Parathyroid adenoma (tissue), 2 donors: ENCODE measurements around the gene MRM3.

Experiments
- H2AFZ ChIP-seq: fragments of 300-600 bp; sonication (generic); one replicate; pipeline ENCODE4 v1.7.0; 2017; ENCODE audit warnings: antibody characterized with exemption, mild to moderate bottlenecking
- H3K27ac ChIP-seq: fragments of 300-600 bp; sonication (generic); one replicate; pipeline ENCODE4 v1.7.0; 2017
- H3K27me3 ChIP-seq: fragments of 300-600 bp; sonication (generic); one replicate; pipeline ENCODE4 v1.7.0; 2017; ENCODE audit warnings: low read length; ENCODE audit not compliant: control insufficient read depth, insufficient read depth
- H3K36me3 ChIP-seq: fragments of 300-600 bp; sonication (generic); one replicate; pipeline ENCODE4 v1.7.0; 2017; ENCODE audit warnings: low read length; ENCODE audit not compliant: control insufficient read depth, insufficient read depth
- H3K4me1 ChIP-seq: fragments of 300-600 bp; sonication (generic); one replicate; pipeline ENCODE4 v1.7.0; 2017; ENCODE audit warnings: control low read depth
- H3K4me2 ChIP-seq: fragments of 300-600 bp; sonication (generic); one replicate; pipeline ENCODE4 v1.7.0; 2017; ENCODE audit warnings: low read length
- H3K4me3 ChIP-seq: fragments of 300-600 bp; sonication (generic); one replicate; pipeline ENCODE4 v1.7.0; 2017; ENCODE audit warnings: low read depth, low read length
- H3K79me2 ChIP-seq: fragments of 300-600 bp; sonication (generic); one replicate; pipeline ENCODE4 v1.7.0; 2017; ENCODE audit warnings: control low read depth
- H3K9ac ChIP-seq: fragments of 300-600 bp; sonication (generic); one replicate; pipeline ENCODE4 v1.7.0; 2017; ENCODE audit warnings: mild to moderate bottlenecking
- H3K9me3 ChIP-seq: fragments of 300-600 bp; sonication (generic); one replicate; pipeline ENCODE4 v1.7.0; 2017; ENCODE audit warnings: low read length; ENCODE audit not compliant: control insufficient read depth
- TF ChIP-seq, protein P1 (sequence below): fragments of 300-600 bp; sonication (generic); IDR thresholded peaks from one replicate; pipeline ENCODE4 v1.7.0; 2017; ENCODE audit warnings: antibody characterized with exemption, mild to moderate bottlenecking
- donor health status: primary hyperparathyroidism.

MRM3 gene

DNA sequence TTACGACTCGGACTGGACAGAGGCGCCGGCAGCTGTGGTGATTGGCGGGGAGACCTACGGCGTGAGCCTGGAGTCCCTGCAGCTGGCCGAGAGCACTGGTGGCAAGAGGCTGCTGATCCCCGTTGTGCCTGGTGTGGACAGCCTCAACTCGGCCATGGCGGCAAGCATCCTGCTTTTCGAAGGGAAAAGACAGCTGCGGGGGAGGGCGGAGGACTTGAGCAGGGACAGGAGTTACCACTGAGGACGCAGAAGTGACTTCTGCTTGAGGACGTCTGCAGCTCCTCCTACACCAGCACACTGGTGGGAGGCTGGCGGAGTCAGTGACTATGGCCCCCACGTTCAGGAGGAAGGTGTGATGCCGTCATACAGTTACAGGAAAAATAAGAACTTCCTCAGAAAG, 9.7 kb downstream of the MRM3 start:
- no peak overlapping the region for H3K27ac ChIP-seq
- H3K9ac ChIP-seq, result no peak overlapping the region
- H3K4me3 ChIP-seq, result no peak overlapping the region
- peaks cover 3% of the 10 kb centered on the region for H3K4me1 ChIP-seq
- no peaks in the 10 kb centered on the region for H3K9me3 ChIP-seq
- H3K27me3 ChIP-seq, result no peaks in the 10 kb centered on the region
- TF ChIP-seq, protein P1, sequence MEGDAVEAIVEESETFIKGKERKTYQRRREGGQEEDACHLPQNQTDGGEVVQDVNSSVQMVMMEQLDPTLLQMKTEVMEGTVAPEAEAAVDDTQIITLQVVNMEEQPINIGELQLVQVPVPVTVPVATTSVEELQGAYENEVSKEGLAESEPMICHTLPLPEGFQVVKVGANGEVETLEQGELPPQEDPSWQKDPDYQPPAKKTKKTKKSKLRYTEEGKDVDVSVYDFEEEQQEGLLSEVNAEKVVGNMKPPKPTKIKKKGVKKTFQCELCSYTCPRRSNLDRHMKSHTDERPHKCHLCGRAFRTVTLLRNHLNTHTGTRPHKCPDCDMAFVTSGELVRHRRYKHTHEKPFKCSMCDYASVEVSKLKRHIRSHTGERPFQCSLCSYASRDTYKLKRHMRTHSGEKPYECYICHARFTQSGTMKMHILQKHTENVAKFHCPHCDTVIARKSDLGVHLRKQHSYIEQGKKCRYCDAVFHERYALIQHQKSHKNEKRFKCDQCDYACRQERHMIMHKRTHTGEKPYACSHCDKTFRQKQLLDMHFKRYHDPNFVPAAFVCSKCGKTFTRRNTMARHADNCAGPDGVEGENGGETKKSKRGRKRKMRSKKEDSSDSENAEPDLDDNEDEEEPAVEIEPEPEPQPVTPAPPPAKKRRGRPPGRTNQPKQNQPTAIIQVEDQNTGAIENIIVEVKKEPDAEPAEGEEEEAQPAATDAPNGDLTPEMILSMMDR, result no peak
- no peaks in the 10 kb centered on the region for H3K36me3 ChIP-seq
- no peak overlapping the region for H2AFZ ChIP-seq
- H3K4me2 ChIP-seq, result no peak overlapping the region
- peaks cover 7% of the 10 kb centered on the region for H3K79me2 ChIP-seq

DNA sequence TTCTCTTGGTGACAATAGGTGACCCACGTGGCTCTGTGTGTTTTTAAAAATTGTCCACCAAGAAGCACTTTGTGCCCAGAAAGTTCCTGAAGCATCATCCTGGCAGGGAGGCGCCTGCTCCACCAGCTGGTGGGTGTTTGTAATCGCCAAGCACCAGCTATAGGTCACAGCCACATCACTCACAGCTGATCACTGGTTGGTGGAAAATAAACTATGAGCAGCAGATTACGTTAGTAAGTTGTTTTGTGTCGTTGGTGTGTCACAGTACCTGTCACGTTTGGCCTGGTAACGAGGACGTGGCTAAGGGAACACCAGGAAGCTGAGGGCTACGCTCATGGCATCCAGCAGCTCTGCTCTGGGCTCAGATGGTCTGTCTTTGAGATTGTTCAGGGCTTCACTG, 10.1 kb downstream of the MRM3 start:
- Histone ChIP-seq H3K9me3 (no peaks in the 10 kb centered on the region), H3K4me3 (no peak overlapping the region), H2AFZ (no peak overlapping the region), H3K27ac (no peak overlapping the region), H3K79me2 (peaks cover 7% of the 10 kb centered on the region), H3K4me1 (peaks cover 3% of the 10 kb centered on the region), H3K27me3 (no peaks in the 10 kb centered on the region), H3K4me2 (no peak overlapping the region), H3K36me3 (no peaks in the 10 kb centered on the region), H3K9ac (no peak overlapping the region)
- TF ChIP-seq, protein P1, result no peak

DNA sequence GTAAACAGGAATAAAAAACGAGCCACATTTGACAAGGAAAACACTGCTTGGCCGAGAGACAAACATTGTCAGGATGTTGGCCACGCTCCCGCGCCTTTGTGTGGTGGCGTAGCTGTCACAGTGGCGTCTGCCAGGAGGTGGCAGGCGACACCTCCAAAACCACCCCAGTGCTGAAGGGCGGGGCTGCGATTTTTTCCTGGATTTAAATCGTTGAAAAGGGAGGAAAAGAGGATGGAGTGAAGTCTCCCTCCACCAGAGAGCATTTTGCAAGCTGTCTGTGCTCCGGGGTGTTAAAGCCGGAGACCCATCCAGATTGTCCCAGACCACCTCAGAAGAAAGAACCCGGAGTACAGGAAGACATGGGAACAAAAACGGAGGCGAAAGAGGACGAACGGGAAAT, 12.7 kb downstream of the MRM3 start:
- Histone ChIP-seq H3K27ac (peak overlapping the region; percentile 5), H3K9ac (no peak overlapping the region), H3K9me3 (no peaks in the 10 kb centered on the region), H3K4me3 (no peak overlapping the region), H3K36me3 (no peaks in the 10 kb centered on the region), H3K79me2 (no peaks in the 10 kb centered on the region), H3K4me2 (peak overlapping the region; percentile 24), H3K27me3 (no peaks in the 10 kb centered on the region), H2AFZ (peak overlapping the region; percentile 40), H3K4me1 (peaks cover 3% of the 10 kb centered on the region)
- TF ChIP-seq, protein P1, result peak; percentile 91

DNA sequence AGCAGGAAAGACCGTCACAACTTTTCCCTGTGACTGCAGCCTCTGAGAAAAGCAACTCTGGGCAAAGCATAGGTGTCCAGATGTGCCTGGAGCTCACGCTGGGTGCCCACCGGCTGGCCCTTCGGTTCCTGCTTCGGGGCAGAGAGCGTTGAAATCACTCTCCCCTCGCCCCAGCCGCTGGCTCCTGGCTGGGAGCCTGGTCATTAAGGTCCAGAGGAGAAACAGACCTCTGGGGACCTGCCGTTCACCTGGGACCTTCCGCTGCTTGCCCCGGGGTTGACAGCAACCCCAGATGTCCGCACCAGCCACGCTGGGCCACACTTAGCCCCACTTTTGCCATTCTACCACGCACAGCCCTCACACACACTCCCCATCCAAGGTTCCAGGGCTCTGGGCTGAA, 13.1 kb downstream of the MRM3 start:
- Histone ChIP-seq H3K79me2 (no peaks in the 10 kb centered on the region), H3K4me1 (peaks cover 3% of the 10 kb centered on the region), H3K36me3 (no peaks in the 10 kb centered on the region), H3K4me2 (peak overlapping the region; percentile 24), H3K9me3 (no peaks in the 10 kb centered on the region), H3K9ac (no peak overlapping the region), H2AFZ (peak overlapping the region; percentile 40), H3K4me3 (no peak overlapping the region), H3K27ac (no peak overlapping the region), H3K27me3 (no peaks in the 10 kb centered on the region)
- TF ChIP-seq, protein P1, result no peak

DNA sequence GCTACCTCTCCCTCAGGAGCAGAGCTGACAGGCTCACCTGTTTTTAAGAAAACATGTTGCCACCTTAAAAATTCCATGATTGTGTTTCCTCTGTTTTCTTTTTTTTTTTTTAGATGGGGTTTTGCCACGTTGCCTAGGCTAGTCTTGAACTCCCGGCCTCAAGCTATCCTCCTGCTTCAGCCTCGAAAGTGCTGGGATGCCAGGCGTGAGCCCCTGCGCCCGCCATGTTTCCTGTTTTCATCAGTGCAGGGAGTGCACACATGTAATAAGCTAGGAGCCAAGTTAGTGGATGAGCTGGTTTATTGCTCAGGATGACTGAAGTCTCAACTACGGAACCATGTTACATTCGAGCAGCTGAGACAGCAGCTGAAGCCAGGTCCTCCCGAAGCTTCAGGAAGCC, 13.6 kb downstream of the MRM3 start:
- H3K36me3 ChIP-seq, result no peaks in the 10 kb centered on the region
- H3K27me3 ChIP-seq, result no peaks in the 10 kb centered on the region
- H3K4me1 ChIP-seq, result peaks cover 3% of the 10 kb centered on the region
- no peak overlapping the region for H3K27ac ChIP-seq
- no peaks in the 10 kb centered on the region for H3K9me3 ChIP-seq
- H3K4me2 ChIP-seq, result no peak overlapping the region
- no peak overlapping the region for H3K9ac ChIP-seq
- TF ChIP-seq, protein P1, result no peak
- no peak overlapping the region for H2AFZ ChIP-seq
- no peaks in the 10 kb centered on the region for H3K79me2 ChIP-seq
- H3K4me3 ChIP-seq, result no peak overlapping the region
